GM19452 (cell line): Measurements from ENCODE around the gene WDPCP.
"Not testable (repeated sequence)": the region's sequence is repeated elsewhere in the genome, so short reads cannot be mapped to it uniquely, and the experiment has no call there.

Source experiments
- ATAC-seq: cut with Tn5 transposase; IDR thresholded peaks from one replicate; pipeline ENCODE4 v1.9.1; 2021; ENCODE audit not compliant: unreplicated experiment

WDPCP gene

GRCh38 chr2:63268946-63269345, 319.3 kb downstream of the WDPCP start:
- ATAC-seq = no peak

- ATAC-seq = no peak
These were observed 327.1 kb downstream of the WDPCP start for GRCh38 chr2:63261137-63261621.

DNA sequence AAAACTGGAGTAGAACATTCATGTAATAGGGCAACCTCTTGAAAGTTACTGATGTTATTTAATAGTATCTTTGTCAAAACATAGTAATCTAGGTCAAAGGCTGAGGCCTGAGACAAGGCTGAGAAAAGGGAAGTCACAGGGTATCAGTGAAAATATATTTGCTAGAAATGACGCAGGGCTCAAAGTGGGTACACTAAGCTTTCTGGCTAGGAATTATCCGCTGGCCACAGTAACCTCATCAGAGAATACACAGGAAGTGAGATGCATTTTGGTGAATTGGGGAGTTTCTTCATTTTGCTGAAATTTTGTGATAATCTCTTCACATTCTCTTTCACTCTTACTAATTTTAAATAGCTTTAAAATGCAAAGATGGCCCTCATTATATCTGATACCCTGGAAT, 330.8 kb downstream of the WDPCP start:
- no peak for ATAC-seq

GRCh38 chr2:63249161-63249560, 339.1 kb downstream of the WDPCP start:
- no peak for ATAC-seq

- no peak for ATAC-seq
These were observed 345.5 kb downstream of the WDPCP start for GRCh38 chr2:63242747-63243146.

DNA sequence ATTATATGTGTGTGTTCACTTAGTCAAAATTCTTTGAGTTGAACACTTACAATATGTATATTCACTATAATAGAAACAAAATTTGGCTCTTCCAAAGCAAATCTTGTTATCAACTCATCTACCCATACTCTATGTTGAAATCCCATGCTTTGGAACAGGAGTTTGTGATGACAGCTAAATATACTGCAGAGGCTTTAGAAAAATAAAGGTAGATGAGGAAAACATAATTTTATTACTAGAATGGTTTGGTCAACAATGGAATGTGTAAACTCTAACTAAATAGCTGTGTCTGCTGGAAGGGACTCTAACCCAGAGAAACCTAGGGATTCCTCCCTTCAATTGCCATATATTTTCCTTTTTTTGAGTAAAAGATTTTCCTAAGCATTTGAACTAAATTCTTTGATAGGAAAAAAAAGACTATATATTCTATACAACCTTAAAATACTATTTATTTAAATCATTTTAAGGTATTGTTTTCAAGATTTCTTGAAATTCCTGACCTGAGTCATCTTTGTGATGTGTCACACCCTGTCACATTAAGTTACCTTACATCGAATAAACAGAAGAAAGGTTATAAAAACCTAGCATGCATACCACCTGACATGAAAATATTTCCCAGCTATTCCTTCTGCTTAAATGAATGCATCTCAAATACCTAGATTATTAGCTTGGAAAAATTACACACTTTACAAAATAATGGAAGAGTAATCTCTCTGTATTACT, 362.2 kb downstream of the WDPCP start:
- no peak for ATAC-seq

DNA sequence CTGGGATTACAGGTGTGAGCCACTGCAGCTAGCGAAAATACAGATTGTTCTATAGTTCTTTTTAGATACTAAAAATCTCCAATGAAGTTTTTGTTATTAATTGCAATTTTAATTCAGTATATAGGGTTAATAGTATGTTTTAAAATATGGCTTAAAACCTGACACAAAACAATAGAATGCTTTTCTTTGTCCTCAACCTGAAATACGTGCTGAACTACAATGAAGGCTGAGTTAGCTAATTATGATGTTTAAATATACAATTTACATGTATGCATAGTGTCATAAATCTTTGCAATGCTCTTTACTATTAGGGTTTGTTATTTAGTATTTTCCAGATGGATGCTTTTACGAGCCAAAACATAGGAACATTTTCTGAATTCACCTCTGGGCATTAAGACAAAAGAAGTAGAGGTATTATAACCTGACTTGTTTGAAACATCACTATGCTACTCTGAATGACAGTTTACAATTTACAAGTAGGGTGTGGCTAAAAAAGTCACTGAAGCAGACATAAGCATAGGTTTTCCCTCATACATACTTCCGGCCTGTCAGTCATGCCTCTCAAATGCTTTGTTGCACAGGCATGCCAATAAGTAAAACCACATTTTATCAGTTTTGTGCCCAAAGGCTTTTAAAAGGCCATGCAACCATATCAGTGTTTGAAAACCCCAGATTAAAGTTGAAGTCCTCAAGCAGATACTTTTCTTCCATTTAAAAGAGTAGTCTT, 369.3 kb downstream of the WDPCP start:
- no peak for ATAC-seq

DNA sequence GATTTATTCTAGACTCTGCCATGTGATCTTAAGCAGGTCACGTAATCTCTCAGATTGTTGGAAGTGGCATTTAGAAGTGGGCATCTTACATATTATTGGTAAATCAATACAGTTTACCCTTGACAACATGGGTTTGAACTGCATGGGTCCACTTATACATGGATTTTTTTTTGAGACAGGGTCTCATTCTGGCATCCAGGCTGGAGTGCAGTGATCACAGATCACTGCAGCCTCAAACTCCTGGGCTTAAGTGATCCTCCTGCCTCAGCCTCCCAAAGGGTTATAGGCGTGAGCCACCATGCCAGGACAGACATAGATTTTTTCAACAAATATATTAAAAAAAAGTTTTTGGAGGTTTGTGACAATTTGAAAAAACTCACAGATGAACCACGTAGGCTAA, 393.0 kb downstream of the WDPCP start:
- ATAC-seq = no peak

DNA sequence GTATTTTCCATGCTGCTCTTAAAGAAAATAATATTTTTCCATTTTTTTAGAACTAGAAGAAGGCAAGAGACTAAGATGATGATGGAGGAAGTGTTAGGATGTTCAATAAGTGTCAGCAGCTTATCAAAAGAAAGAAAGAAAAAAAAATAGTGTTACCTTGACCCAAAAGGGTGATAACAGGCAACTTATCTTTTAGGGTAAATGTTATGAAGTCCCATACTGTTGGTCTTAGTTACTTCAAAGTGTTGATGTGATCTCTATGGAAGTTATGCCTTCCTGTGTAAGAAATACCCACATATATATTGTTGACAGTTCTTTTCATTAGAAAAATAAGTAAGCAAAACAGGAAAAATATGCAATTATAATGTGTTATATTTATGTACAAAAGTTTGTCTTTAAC, 394.1 kb downstream of the WDPCP start:
- no peak for ATAC-seq

- ATAC-seq = no peak
These were observed 395.1 kb downstream of the WDPCP start for GRCh38 chr2:63192889-63193774.

- ATAC-seq = no peak
These were observed 395.9 kb downstream of the WDPCP start for GRCh38 chr2:63192169-63192888.

GRCh38 chr2:63189026-63189425, 399.3 kb downstream of the WDPCP start:
- ATAC-seq = no peak

DNA sequence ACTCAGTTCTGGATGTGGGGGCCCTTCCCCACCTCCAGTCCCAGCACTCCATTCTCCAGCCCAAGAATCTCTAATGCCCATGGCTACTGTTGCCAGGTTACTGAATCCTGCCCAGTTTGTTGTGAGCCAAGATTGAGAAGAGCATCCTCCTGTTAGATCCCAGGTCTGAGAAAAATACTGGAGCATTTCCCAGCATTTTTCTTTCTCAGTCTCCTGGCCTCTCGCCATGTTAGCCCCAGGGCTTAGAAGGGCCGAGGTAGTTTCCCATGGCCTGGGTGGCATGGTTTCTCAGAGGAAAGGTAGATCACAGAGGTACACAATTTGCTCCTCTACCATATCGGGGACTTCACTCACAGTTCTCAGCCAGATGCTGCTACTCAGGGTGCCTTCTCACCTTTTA, 401.9 kb downstream of the WDPCP start:
- no peak for ATAC-seq

GRCh38 chr2:63163161-63163820, 425.0 kb downstream of the WDPCP start:
- ATAC-seq = no peak

GRCh38 chr2:63159262-63159661, 429.0 kb downstream of the WDPCP start:
- ATAC-seq = no peak

DNA sequence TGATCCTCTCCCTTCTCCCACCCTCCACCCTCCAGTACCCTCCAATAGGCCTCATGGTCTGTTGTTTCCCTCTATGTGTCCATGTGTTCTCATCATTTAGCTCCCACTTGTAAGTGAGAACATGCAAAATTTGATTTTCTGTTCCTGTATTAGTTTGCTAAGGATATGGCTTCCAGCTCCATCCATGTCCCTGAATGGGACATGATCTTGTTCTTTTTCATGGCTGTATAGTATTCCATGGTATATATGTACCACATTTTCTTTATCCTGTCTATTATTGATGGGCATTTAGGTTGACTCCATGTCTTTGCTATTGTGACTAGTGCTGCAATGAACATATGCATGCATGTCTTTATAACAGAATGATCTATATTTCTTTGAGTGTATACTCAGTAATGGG, 451.6 kb downstream of the WDPCP start:
- not testable (repeated sequence) for ATAC-seq

- ATAC-seq = no peak
These were observed 456.3 kb downstream of the WDPCP start for GRCh38 chr2:63132020-63132419.

DNA sequence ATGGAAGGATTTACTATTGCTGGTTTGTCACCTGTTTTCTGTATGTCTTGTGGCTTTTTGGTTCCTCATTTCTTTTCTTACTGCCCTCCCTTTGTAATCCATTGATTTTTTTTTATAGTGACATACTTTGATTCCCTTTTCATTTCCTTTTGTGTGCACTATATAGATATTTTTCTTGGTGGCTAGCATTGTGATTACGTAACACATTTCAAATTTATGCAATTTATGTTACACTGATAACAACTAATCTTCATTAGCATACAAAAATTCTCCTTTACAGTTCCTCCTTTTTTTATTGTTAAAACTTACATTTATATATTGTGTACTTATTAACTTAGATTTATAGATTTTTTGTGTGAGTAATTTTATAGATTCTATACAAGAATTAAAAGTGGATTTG, 457.1 kb downstream of the WDPCP start:
- ATAC-seq = no peak

DNA sequence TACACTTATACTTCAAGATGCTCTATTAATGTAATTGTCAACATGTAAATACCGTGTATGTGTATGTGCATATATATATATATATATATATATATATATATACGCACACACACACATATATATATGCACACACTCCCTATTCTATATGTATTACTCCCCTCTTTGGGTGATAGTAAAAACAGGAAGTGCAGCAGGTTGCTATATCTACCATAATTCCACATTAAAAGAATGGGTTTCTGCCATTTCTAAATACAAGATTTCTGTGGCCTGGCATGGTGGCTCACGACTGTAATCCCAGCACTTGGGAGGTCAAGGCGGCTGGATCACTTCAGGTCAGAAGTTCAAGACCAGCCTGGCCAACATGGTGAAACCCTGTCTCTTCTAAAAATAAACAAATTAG, 460.7 kb downstream of the WDPCP start:
- no peak for ATAC-seq

GRCh38 chr2:63124850-63125249, 463.4 kb downstream of the WDPCP start:
- peak; percentile 65 for ATAC-seq
